ENCODE results near the gene ZNF496.
A peak's percentile ranks its signal among the peaks of the same experiment; 100 is the strongest.

ZNF496 gene

DNA sequence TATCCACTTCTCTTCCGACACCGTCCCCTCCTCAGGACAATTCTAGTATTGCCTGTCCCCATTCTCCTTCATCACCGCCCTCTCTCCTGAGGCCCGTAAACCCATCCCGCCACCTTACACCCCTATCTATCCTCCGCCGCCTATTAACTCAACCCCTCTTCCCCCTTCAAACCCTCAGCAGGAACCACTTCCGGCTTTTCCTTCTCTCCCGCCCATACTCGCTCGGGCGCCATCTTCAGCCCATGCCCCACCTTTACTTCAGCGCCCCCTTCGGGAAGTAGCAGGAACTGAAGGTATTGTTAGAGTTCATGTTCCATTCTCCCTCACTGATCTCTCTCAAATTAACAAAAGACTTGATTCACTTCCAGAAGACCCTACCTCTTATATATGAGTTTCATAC is 44.2 kb downstream of the ZNF496 start:
- TF ChIP-seq, protein P1, sequence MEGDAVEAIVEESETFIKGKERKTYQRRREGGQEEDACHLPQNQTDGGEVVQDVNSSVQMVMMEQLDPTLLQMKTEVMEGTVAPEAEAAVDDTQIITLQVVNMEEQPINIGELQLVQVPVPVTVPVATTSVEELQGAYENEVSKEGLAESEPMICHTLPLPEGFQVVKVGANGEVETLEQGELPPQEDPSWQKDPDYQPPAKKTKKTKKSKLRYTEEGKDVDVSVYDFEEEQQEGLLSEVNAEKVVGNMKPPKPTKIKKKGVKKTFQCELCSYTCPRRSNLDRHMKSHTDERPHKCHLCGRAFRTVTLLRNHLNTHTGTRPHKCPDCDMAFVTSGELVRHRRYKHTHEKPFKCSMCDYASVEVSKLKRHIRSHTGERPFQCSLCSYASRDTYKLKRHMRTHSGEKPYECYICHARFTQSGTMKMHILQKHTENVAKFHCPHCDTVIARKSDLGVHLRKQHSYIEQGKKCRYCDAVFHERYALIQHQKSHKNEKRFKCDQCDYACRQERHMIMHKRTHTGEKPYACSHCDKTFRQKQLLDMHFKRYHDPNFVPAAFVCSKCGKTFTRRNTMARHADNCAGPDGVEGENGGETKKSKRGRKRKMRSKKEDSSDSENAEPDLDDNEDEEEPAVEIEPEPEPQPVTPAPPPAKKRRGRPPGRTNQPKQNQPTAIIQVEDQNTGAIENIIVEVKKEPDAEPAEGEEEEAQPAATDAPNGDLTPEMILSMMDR (conservative IDR thresholded peaks at IDR 0.05; ENCODE audit: low read depth, low read length) = no peak
- H3K4me3 ChIP-seq (ENCODE audit: low read length) = no peak overlapping the region
- DNase-seq (ENCODE audit: low read depth) = no peak

DNA sequence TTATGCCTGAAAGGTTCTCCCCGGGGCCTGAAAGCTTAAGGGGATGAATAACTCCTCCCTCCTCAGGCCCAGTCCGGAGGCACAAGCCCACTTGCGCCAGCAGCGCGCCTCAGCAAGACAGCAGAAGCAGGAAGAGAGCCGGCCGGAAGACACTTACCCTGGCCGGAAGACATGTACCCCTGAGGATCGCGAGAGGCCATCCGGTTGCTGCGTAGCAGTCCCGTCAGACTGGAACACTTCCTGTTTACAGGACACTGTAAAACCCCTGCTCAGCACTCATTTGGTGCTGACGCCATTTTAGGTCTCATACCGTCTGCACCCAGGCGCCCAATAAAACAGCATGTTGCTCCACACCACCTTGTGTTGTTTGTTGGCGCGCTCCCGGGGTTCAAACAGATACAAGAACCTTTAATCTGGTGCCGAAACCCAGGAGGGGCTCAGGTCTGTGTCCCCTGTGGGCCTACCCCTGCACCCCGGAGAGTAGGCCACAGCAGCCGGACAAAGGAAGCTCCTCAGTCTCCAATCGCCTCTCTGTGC is 45.5 kb downstream of the ZNF496 start:
- H3K4me3 ChIP-seq (ENCODE audit: low read length) = no peak overlapping the region
- TF ChIP-seq, protein P1 (conservative IDR thresholded peaks at IDR 0.05; ENCODE audit: low read depth, low read length) = no peak
- no peak for DNase-seq (ENCODE audit: low read depth)

DNA sequence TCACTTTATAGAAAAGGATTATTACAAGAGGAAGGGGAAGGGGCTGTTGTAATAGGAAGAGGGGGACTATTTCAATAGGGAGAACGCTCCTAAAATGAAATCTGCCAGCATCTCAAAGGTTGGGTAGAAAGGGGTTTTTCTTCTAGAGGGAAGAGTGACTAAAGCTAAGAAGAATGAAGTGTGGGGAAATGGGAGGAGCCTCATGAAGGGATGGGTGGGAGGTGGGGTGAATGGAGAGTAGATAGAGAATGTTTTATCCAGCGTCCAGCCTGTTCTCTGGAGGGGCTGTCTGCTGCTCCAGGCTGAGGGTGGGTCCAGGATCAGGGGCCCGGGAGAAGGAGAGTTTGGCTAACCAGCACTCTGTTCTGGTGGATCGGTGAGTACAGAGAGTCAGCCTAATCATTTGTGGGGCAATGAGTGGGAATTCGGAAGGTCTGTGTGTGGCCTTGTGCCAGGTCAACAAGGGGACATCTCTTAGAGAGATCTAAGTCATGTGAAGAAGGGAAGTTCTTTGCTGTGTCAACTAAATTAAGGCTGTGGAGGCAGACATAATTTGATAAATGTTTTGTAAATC is 50.6 kb downstream of the ZNF496 start:
- DNase-seq (ENCODE audit: low read depth) = no peak
- no peak overlapping the region for H3K4me3 ChIP-seq (ENCODE audit: low read length)
- TF ChIP-seq, protein P1 (conservative IDR thresholded peaks at IDR 0.05; ENCODE audit: low read depth, low read length) = no peak

DNA sequence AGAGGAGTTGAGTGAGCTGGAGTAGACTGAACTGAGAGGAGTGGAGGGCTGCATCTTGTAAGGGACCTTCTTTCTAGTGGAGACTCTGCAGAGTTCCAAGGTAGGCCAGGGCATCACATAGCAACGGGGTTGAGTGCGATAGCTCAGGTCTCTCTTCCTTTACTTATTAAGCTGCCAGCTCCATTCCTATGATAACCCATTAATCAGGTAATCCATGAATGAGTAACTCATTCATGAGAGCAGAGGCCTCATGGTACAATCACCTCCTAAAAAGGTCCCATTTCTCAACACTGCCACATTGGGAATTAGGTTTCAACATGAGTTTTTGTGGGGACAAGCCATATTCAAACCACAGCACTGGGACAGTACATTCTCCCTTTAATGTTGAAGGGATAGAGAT is 54.5 kb downstream of the ZNF496 start:
- DNase-seq (ENCODE audit: low read depth) = no peak
- no peak overlapping the region for H3K4me3 ChIP-seq (ENCODE audit: low read length)
- TF ChIP-seq, protein P1 (conservative IDR thresholded peaks at IDR 0.05; ENCODE audit: low read depth, low read length) = no peak

DNA sequence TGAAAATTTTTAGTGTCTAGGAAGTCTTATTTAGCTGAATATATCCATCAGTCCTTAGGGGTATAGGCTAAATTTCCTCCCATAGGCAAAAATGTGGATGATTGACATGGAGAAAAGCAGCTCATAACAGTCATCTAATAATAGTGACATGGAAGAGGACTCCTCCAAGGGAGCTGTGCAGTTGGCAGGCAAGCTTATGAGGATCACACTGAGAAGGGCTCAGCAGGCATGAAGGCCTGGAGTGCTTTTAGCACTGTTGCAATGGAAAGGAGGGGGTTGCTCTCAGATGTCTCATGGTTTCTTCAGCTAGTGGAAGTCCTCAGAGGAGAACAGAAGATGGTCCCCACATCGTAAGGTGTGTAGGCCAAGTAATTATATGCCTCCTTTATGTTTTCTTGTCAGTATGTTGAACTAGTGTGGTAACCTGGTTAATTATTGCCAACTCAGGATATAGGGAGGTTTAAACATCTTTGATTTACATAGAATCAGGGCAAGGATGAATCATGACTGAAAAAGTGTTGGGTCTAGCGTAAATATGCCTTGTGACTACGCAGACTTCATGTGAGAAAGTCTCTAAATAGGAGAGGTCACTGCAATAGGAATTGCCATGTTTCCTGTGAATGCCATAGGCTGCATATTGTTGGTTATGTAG is 56.9 kb downstream of the ZNF496 start:
- no peak for DNase-seq (ENCODE audit: low read depth)
- H3K4me3 ChIP-seq (ENCODE audit: low read length) = no peak overlapping the region
- TF ChIP-seq, protein P1 (conservative IDR thresholded peaks at IDR 0.05; ENCODE audit: low read depth, low read length) = no peak

DNA sequence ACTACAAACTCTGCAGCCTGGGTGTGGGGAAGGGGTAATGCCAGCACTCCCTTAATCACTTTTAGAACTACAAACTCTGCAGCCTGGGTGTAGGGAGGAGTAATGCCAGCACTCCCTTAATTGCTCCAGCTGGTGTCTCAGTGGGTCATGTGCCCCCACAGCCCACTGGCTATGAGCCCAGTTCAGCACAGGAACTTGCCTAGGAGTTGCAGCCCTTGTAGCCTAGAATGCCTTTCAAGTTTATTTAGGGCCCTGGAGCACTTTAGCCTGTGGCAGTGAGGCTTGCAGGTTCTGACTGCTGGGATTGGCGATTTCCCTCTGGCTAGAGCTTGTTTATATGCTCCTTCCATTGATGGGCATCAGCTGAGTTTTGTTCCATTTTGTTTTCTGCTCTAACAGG is 58.7 kb downstream of the ZNF496 start:
- TF ChIP-seq, protein P1 (conservative IDR thresholded peaks at IDR 0.05; ENCODE audit: low read depth, low read length) = no peak
- peak; percentile 31 for DNase-seq (ENCODE audit: low read depth)
- no peak overlapping the region for H3K4me3 ChIP-seq (ENCODE audit: low read length)

DNA sequence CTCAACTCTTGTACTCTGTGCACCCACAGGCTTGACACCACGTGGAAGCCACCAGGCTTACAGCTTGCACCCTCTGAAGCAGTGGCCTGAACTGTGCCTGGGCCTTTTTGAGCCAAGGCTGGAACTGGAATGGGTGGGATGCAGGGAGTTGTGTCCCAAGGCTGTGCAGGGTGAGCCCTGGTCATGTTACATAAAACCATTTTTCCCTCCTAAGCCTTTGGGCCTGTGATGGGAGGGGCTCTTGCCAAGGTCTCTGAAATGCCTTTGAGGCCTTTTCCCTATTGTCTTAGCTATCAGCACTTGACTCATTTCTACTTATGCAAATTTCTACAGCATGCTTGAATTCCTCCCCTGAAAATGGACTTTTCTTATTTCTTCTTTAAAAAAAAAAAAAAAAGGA is 61.7 kb downstream of the ZNF496 start:
- TF ChIP-seq, protein P1 (conservative IDR thresholded peaks at IDR 0.05; ENCODE audit: low read depth, low read length) = no peak

More for the DNA sequence above, 61.7 kb downstream of the ZNF496 start:
- DNase-seq (ENCODE audit: low read depth) = no peak
- no peak overlapping the region for H3K4me3 ChIP-seq (ENCODE audit: low read length)

Data from retinal pigment epithelial cell (primary cell).